GM23338 (cell line): ENCODE data around the gene SLC50A1.

ENCODE experiments used
- CREB1 ChIP-seq: fragments of 250-450 bp; sonication (Bioruptor Pico); IDR thresholded peaks from 2 replicates; pipeline ENCODE4 v1.5.0; 2020; ENCODE audit warnings: low read depth, mild to moderate bottlenecking, moderate library complexity
- EZH2 ChIP-seq: fragments of 200-600 bp; sonication (generic); IDR thresholded peaks from one replicate; pipeline ENCODE4 v1.8.0; 2017; ENCODE audit warnings: antibody characterized with exemption, mild to moderate bottlenecking, low read depth; ENCODE audit not compliant: unreplicated experiment
- EZH2phosphoT487 ChIP-seq: fragments of 200-600 bp; sonication (generic); IDR thresholded peaks from one replicate; pipeline ENCODE4 v1.8.1; 2018; ENCODE audit warnings: antibody characterized with exemption; ENCODE audit not compliant: unreplicated experiment
- JUNB ChIP-seq: IDR thresholded peaks from one replicate; pipeline ENCODE4 v1.6.1; 2016; ENCODE audit warnings: antibody characterized with exemption; ENCODE audit not compliant: unreplicated experiment
- NANOG ChIP-seq: IDR thresholded peaks from 2 replicates; pipeline ENCODE4 v1.6.1; 2016; ENCODE audit warnings: antibody characterized with exemption, borderline replicate concordance
- POLR2AphosphoS5 ChIP-seq: IDR thresholded peaks from 2 replicates; pipeline ENCODE4 v1.6.1; 2016; ENCODE audit warnings: antibody characterized with exemption, low read depth
- STAT1 ChIP-seq: IDR thresholded peaks from one replicate; pipeline ENCODE4 v1.6.1; 2016; ENCODE audit warnings: antibody characterized with exemption; ENCODE audit not compliant: unreplicated experiment
- ZNF331 ChIP-seq: fragments of 250-450 bp; sonication (Bioruptor Pico); IDR thresholded peaks from 2 replicates; pipeline ENCODE4 v1.5.0; 2020; ENCODE audit warnings: low read depth, mild to moderate bottlenecking, moderate library complexity
- TF ChIP-seq, protein P1 (sequence below), 2 experiments: fragments of 200-600 bp in 1 of 2; sonication (generic) in 1 of 2; conservative IDR thresholded peaks; 2 replicates each; pipeline versions ENCODE4 v1.5.1 to v1.6.1; 2016 to 2017; ENCODE audit warnings: antibody characterized with exemption in 2 of 2, low read depth in 2 of 2, mild to moderate bottlenecking in 2 of 2, moderate library complexity in 1 of 2
- TF ChIP-seq, protein P2 (sequence below): IDR thresholded peaks from one replicate; pipeline ENCODE4 v1.6.1; 2018; ENCODE audit warnings: antibody characterized with exemption; ENCODE audit not compliant: unreplicated experiment
- TF ChIP-seq, protein P3 (sequence below): IDR thresholded peaks from 2 replicates; pipeline ENCODE4 v1.6.1; 2016; ENCODE audit warnings: antibody characterized with exemption
- TF ChIP-seq, protein P4 (sequence below): fragments of 250-450 bp; sonication (Bioruptor Pico); IDR thresholded peaks from 2 replicates; pipeline ENCODE4 v1.5.0; 2020; ENCODE audit warnings: mild to moderate bottlenecking, moderate library complexity

- TF ChIP-seq, protein P1, sequence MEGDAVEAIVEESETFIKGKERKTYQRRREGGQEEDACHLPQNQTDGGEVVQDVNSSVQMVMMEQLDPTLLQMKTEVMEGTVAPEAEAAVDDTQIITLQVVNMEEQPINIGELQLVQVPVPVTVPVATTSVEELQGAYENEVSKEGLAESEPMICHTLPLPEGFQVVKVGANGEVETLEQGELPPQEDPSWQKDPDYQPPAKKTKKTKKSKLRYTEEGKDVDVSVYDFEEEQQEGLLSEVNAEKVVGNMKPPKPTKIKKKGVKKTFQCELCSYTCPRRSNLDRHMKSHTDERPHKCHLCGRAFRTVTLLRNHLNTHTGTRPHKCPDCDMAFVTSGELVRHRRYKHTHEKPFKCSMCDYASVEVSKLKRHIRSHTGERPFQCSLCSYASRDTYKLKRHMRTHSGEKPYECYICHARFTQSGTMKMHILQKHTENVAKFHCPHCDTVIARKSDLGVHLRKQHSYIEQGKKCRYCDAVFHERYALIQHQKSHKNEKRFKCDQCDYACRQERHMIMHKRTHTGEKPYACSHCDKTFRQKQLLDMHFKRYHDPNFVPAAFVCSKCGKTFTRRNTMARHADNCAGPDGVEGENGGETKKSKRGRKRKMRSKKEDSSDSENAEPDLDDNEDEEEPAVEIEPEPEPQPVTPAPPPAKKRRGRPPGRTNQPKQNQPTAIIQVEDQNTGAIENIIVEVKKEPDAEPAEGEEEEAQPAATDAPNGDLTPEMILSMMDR (conservative IDR thresholded peaks at IDR 0.05; ENCODE audit: low read depth in 2 of 2) = no peak
- TF ChIP-seq EZH2 (no peak), CREB1 (CRISPR knock-in tag) (no peak), NANOG (no peak), POLR2AphosphoS5 (no peak), STAT1 (no peak), JUNB (no peak), EZH2phosphoT487 (no peak), ZNF331 (no peak)
- TF ChIP-seq, protein P2, sequence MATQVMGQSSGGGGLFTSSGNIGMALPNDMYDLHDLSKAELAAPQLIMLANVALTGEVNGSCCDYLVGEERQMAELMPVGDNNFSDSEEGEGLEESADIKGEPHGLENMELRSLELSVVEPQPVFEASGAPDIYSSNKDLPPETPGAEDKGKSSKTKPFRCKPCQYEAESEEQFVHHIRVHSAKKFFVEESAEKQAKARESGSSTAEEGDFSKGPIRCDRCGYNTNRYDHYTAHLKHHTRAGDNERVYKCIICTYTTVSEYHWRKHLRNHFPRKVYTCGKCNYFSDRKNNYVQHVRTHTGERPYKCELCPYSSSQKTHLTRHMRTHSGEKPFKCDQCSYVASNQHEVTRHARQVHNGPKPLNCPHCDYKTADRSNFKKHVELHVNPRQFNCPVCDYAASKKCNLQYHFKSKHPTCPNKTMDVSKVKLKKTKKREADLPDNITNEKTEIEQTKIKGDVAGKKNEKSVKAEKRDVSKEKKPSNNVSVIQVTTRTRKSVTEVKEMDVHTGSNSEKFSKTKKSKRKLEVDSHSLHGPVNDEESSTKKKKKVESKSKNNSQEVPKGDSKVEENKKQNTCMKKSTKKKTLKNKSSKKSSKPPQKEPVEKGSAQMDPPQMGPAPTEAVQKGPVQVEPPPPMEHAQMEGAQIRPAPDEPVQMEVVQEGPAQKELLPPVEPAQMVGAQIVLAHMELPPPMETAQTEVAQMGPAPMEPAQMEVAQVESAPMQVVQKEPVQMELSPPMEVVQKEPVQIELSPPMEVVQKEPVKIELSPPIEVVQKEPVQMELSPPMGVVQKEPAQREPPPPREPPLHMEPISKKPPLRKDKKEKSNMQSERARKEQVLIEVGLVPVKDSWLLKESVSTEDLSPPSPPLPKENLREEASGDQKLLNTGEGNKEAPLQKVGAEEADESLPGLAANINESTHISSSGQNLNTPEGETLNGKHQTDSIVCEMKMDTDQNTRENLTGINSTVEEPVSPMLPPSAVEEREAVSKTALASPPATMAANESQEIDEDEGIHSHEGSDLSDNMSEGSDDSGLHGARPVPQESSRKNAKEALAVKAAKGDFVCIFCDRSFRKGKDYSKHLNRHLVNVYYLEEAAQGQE = no peak
- TF ChIP-seq, protein P3, sequence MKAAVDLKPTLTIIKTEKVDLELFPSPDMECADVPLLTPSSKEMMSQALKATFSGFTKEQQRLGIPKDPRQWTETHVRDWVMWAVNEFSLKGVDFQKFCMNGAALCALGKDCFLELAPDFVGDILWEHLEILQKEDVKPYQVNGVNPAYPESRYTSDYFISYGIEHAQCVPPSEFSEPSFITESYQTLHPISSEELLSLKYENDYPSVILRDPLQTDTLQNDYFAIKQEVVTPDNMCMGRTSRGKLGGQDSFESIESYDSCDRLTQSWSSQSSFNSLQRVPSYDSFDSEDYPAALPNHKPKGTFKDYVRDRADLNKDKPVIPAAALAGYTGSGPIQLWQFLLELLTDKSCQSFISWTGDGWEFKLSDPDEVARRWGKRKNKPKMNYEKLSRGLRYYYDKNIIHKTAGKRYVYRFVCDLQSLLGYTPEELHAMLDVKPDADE = no peak
- TF ChIP-seq, protein P4, sequence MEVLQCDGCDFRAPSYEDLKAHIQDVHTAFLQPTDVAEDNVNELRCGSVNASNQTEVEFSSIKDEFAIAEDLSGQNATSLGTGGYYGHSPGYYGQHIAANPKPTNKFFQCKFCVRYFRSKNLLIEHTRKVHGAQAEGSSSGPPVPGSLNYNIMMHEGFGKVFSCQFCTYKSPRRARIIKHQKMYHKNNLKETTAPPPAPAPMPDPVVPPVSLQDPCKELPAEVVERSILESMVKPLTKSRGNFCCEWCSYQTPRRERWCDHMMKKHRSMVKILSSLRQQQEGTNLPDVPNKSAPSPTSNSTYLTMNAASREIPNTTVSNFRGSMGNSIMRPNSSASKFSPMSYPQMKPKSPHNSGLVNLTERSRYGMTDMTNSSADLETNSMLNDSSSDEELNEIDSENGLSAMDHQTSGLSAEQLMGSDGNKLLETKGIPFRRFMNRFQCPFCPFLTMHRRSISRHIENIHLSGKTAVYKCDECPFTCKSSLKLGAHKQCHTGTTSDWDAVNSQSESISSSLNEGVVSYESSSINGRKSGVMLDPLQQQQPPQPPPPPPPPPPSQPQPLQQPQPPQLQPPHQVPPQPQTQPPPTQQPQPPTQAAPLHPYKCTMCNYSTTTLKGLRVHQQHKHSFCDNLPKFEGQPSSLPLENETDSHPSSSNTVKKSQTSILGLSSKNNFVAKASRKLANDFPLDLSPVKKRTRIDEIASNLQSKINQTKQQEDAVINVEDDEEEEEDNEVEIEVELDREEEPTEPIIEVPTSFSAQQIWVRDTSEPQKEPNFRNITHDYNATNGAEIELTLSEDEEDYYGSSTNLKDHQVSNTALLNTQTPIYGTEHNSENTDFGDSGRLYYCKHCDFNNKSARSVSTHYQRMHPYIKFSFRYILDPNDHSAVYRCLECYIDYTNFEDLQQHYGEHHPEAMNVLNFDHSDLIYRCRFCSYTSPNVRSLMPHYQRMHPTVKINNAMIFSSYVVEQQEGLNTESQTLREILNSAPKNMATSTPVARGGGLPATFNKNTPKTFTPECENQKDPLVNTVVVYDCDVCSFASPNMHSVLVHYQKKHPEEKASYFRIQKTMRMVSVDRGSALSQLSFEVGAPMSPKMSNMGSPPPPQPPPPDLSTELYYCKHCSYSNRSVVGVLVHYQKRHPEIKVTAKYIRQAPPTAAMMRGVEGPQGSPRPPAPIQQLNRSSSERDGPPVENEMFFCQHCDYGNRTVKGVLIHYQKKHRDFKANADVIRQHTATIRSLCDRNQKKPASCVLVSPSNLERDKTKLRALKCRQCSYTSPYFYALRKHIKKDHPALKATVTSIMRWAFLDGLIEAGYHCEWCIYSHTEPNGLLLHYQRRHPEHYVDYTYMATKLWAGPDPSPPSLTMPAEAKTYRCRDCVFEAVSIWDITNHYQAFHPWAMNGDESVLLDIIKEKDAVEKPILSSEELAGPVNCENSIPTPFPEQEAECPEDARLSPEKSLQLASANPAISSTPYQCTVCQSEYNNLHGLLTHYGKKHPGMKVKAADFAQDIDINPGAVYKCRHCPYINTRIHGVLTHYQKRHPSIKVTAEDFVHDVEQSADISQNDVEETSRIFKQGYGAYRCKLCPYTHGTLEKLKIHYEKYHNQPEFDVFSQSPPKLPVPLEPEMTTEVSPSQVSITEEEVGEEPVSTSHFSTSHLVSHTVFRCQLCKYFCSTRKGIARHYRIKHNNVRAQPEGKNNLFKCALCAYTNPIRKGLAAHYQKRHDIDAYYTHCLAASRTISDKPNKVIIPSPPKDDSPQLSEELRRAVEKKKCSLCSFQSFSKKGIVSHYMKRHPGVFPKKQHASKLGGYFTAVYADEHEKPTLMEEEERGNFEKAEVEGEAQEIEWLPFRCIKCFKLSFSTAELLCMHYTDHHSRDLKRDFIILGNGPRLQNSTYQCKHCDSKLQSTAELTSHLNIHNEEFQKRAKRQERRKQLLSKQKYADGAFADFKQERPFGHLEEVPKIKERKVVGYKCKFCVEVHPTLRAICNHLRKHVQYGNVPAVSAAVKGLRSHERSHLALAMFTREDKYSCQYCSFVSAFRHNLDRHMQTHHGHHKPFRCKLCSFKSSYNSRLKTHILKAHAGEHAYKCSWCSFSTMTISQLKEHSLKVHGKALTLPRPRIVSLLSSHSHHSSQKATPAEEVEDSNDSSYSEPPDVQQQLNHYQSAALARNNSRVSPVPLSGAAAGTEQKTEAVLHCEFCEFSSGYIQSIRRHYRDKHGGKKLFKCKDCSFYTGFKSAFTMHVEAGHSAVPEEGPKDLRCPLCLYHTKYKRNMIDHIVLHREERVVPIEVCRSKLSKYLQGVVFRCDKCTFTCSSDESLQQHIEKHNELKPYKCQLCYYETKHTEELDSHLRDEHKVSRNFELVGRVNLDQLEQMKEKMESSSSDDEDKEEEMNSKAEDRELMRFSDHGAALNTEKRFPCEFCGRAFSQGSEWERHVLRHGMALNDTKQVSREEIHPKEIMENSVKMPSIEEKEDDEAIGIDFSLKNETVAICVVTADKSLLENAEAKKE (CRISPR knock-in tag) = no peak
These were observed 49.5 kb downstream of the SLC50A1 start for GRCh38 chr1:155184835-155185782.
